T-helper 9 cell (primary cell): ENCODE data around the gene PPARG.
"Not testable (repeated sequence)": the region's sequence is repeated elsewhere in the genome, so short reads cannot be mapped to it uniquely, and the experiment has no call there.

Experiments
- DNase-seq: peaks from one replicate; pipeline ENCODE4 v3.0.0-alpha.2; 2020
- total RNA-seq, 2 donors: gene quantifications; one replicate each; lab custom pipeline; 2026; lab: John Stamatoyannopoulos, UW

The PPARG gene
- 0.07 to 0.24 reads per million in 2 donors for total RNA-seq

DNA sequence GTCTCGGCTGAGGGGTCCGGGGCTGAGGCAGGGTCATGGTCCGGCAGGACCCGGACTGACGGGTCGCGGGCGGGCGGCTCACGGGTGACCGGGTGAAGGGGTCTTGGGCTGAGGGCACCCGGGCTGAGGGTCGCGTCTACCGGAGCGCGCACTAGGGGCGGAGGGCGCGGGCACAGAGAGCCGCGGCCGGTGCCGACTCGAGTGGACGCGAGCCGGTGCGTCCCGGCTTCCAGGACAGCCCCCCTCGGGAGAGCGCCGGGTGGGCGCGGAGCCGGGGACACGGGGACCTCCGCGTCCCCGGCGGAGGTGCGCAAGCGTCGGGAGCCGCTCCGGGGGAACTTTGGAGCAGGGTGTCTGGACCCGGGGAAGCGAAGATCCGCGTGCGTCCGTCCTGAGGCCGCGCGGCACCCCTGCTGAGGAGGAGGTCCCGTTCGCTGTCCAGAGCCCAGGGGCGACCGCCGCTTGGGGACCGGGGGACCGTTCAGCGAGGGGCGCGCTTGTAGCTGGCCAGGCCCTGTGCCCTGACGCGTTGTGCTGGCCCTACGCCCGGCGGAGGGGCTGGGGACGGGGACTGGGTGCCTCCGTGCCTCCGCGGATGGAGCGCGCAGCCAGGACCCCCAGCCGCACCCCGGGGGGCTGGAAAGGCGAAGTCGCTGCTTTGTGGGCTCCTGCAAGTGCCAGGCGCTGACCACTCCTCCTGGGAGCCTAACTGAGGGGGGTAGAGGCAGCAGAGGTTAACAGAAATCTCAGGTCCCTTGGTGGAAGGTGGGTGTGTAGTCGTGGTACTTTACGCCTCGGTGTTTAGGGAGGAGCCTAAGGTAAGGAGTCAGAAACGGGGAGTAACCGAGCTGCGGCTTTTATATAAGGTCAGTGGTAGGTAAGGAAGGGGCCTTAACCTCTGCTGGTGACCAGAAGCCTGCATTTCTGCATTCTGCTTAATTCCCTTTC lies at the start of gene PPARG:
Gene PPARG, plus strand, starts transcription at position 889 of the 948 bp plus-strand sequence. CDS start 90,642 bp downstream, outside the sequence.
- DNase-seq: no peak

DNA sequence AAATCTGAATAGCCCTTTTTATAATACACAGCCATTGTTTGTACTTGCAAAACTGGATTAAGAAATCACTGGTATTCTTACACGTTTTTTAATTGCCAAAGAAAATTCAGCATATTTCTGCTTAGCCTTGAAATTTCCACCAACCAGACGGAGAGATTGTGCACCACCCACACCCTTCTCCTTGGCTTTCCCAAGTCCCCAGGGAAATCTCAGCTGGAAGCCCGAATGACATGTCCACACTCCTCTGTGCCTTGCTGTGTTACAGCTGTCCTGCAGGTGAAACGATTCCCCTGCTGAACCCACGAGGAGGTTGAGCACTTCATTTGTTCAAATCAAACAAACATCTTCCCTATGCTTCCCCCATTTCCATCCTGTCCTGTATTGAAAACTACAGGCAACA lies 49.6 kb upstream of the PPARG start:
- no peak for DNase-seq

- DNase-seq: no peak
These were observed 46.1 kb upstream of the PPARG start for GRCh38 chr3:12242772-12243171.

DNA sequence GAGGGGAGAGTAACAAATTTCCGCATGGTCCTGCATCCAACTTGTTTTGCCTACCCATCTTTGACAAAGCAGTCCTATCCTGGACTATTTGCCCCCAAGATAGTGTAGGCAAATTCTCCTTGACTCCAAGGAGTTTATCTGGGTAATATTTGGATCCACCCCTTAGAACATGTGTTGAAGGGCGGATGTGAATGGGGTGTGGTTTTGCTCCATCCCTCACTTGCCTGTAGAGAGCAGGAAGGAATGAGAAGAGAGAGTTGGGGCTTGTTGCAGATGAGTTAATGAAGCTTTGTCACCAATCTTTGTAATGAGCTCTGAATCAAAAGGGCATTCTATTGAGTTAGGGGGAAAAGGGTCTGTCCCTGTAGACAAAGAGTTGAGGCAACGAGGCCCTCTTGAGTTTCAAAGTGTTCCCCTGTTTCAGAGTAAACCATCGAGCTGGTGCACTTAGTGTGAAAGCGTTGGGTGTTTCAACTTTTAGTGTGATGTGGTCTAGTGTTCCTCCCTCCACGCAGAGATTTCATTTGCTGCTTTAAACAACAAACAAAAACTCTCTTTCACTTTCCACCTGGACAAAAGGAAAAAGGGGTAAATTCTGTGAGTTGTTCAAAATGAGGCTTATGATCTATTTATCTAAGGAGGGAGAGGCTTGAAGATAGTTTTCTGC lies 42.2 kb upstream of the PPARG start:
- no peak for DNase-seq

- DNase-seq: no peak
These were observed 41.5 kb upstream of the PPARG start for GRCh38 chr3:12247411-12247810.

GRCh38 chr3:12249519-12249918 lies 39.4 kb upstream of the PPARG start:
- DNase-seq: no peak

GRCh38 chr3:12252889-12253288 lies 36.0 kb upstream of the PPARG start:
- DNase-seq: no peak

- no peak for DNase-seq
These were observed 35.1 kb upstream of the PPARG start for GRCh38 chr3:12253516-12254343.

DNA sequence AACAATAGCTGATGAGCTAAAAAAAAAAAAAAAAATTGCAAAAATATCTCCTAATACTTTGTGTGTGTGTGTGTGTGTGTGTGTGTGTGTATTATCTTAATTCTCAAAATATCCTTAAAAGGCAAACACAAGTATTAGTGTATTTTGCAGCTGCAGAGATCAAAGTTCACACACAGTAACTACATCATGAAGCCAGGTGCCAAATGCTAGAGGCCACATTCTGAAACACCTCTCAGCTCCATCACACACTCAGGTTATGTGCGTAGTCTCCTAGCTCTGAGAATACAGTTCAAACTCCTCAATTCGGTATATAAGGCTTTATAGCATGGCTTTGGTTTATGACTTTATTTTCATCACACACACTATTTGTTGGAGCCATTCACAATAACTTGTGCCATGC lies 33.5 kb upstream of the PPARG start:
- DNase-seq: no peak

GRCh38 chr3:12258911-12259310 lies 30.0 kb upstream of the PPARG start:
- no peak for DNase-seq

GRCh38 chr3:12262173-12262572 lies 26.7 kb upstream of the PPARG start:
- not testable (repeated sequence) for DNase-seq

DNA sequence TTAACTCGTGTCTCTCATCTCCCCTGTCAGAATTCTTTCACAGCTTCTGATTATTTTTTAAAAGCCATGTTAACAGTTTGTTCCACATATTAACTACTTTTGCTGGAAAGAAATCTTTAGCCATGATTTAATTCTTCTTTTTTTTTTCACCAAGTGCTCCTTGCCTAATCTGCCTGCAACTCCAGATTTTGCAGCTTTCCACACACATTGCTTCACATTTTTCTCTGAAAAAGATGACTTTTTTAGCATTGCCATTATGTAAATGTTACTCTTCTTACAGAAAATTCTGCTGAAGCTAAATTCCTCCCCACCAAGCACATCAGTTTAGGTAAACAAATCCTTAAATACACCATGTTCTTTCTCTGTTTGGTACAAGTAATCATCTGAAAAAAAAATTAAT lies 23.4 kb upstream of the PPARG start:
- DNase-seq: no peak

DNA sequence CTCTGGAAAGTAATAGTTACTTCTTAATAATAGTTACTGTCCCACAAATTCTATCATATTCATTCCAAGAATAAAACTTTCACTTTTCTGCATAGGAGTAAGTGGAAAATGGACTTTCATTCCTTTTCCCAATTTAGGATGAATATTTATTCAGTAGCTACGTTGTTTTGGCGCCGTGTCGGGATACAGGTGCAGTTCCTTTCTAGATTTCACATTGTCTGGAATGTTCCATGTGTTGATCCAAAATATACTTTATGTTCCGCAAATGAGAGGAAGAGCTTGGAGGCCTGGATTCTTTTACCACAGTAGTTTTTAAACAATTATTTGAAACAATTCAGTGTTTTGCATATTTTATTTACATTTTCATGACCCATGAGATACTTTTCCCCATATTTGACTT lies 22.8 kb upstream of the PPARG start:
- no peak for DNase-seq

GRCh38 chr3:12267376-12268030 lies 21.4 kb upstream of the PPARG start:
- DNase-seq: no peak

DNA sequence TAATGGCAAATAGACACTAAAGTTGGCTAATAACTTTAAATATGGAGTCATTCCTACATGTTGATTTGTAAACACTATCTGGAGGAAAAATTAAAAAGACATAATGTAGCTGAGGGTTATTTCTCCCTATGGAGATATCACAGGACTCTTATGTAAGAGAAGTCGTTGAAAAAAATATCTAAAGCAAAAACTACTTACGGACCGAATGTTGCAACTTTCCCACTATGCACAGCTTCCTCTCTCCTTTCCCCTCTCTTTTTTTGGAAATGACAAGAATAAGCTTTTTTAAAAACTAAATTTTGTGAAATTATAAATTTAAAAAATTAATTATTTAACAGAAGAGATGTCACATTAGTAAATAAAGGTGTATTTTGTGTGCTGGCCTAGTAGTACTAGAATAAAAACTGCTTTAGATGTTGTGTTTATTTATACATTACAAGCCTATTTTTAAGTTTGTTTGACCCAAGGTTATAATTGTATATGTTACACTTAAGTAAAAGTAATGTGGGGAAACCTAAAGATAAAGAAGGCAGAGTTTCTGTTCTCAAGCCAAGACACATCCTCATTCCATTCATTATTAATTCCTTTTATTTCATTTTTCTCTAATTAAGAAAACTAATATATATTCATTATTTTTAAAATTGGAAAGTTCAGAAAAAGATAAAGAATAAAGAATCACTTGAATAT lies 20.7 kb upstream of the PPARG start:
- DNase-seq: no peak

DNA sequence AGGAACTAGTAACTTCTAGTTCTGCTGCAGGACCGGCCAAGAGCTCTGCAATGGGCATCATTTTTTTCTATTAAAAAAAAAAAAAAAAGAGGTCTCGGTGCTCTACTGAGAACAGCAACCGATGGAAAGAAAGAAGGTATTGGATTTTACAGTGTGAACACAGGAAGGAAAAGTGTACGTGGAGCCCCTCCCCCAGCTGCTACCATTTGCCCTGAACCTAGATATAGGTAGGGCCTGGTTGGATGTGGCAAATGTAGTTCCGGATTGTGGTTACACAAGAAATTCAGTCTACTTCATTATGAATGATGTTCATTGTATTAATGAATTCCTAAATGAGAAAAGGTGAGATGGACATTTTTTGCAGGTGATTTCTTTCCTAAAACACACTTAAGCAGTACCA lies 17.9 kb upstream of the PPARG start:
- DNase-seq: no peak

DNA sequence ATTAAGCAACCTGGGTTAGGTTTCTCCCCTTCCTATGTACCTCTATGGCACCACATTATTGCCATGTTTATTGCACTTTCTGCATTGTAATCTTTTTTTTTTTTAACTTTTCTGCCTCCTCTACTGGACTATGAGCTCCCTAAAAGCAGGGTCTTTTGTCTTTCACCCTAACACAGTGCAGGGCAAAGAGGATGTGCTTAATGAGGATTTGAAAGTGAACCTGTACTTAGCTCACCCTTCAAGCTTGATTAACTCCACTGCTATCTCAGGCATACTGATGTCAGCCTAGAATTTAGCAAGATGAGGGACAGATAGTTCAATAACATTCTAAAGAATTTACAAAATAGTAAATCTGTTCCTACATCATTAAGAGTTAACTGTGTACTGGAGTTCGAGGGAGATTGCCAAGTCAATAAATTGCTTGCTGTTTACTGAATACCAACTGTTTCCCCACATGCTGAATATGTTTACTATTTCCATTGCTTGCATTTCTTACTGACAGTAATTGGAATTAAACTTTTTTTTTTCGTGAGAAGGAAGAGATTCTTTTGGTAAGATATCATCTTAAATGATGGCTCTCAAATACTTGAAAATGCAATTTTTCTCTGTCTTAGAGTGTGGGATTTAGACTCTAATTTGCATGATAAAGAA lies 15.7 kb upstream of the PPARG start:
- no peak for DNase-seq

GRCh38 chr3:12275974-12276650 lies 12.8 kb upstream of the PPARG start:
- no peak for DNase-seq

DNA sequence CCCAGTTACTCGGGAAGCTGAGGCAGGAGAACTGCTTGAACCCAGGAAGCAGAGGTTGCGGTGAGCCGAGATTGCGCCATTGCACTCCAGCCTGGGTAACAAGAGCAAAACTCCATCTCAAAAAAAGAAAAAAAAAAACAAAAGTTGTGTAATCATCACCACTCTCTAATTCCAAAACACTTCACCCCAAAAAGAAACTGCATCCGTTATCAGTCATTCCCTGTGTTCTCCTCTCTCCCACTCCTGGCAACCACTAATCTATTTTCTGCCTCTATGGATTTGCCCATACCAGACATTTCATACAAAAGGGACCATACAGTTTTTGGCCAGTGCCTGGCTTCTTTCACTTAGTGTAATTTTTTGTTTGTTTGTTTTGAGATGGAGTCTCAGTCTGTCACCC lies 12.0 kb upstream of the PPARG start:
- not testable (repeated sequence) for DNase-seq

- DNase-seq: no peak
These were observed 10.3 kb upstream of the PPARG start for GRCh38 chr3:12278566-12278965.
